T-helper 2 cell treated with Interferon-gamma antibody and Interleukin-4, amounts not matched to agents 100 ng/mL and 5 ng/mL, for 36 hours (primary cell): ENCODE data around the gene MCIDAS. TPM values are rescaled to one million over a fixed set of nuclear protein-coding genes. Genes with fewer than 3 reads are reported as not detected.

Experiments
- intact Hi-C: fragments of 100-400 bp; cut with micrococcal nuclease; formaldehyde crosslinking; loops from one replicate; pipeline ENCODE4 v1.15.1; 2023
- total RNA-seq: library from RNA; stranded (reverse); gene quantifications from 2 replicates; pipeline ENCODE4 v1.2.3, GENCODE V29; 2022

Gene MCIDAS
- not detected in 2 replicates for total RNA-seq

GRCh38 chr5:55226934-55227663 is at the start of gene MCIDAS:
Gene MCIDAS, minus strand, starts transcription at chr5:55227315. Its CDS starts 177 bp downstream, at chr5:55227138.
- intact Hi-C loops = loop anchor here (5.0 kb wide), 1 partner anchor 465 kb away; no protein-coding TSS in a partner anchor

- intact Hi-C loops = no loop called here
These were observed 49.7 kb upstream of the MCIDAS start for GRCh38 chr5:55276771-55277170.

- intact Hi-C loops = no loop called here
These were observed 31.2 kb upstream of the MCIDAS start for GRCh38 chr5:55258339-55258738.

- intact Hi-C loops = no loop called here
These were observed 27.7 kb upstream of the MCIDAS start for GRCh38 chr5:55254802-55255201.

- intact Hi-C loops = no loop called here
These were observed 22.9 kb upstream of the MCIDAS start for GRCh38 chr5:55250064-55250463.

GRCh38 chr5:55241746-55242145 is 14.6 kb upstream of the MCIDAS start:
- intact Hi-C loops = no loop called here

GRCh38 chr5:55236800-55237199 is 9.7 kb upstream of the MCIDAS start:
- intact Hi-C loops = no loop called here

- intact Hi-C loops = loop anchor here (5.0 kb wide), 1 partner anchor 73 kb away; the partner anchor contains the start of genes DHX29 and MTREX
These were observed 7.1 kb upstream of the MCIDAS start for GRCh38 chr5:55234121-55234700.

- intact Hi-C loops = loop anchor here (1.0 to 5.0 kb wide), 3 partner anchors 10 to 74 kb away; partner anchors contain the start of genes CDC20B, DHX29 and MTREX
These were observed 6.1 kb upstream of the MCIDAS start, which contains the start of gene CCNO for GRCh38 chr5:55232985-55233928. Gene CCNO, minus strand, starts transcription at chr5:55233608. Its CDS starts 85 bp downstream, at chr5:55233523.

- intact Hi-C loops = loop anchor here (5.0 kb wide), 1 partner anchor 75 kb away; the partner anchor contains the start of genes DHX29 and MTREX
These were observed 5.3 kb upstream of the MCIDAS start for GRCh38 chr5:55232271-55232984.

- intact Hi-C loops = loop anchor here (5.0 kb wide), 1 partner anchor 75 kb away; the partner anchor contains the start of genes DHX29 and MTREX
These were observed 4.8 kb upstream of the MCIDAS start for GRCh38 chr5:55231919-55232270.

- intact Hi-C loops = loop anchor here (5.0 kb wide), 1 partner anchor 76 kb away; the partner anchor contains the start of genes DHX29 and MTREX
These were observed 4.2 kb upstream of the MCIDAS start for GRCh38 chr5:55231029-55231918.

- intact Hi-C loops = loop anchor here (5.0 kb wide), 1 partner anchor 77 kb away; the partner anchor contains the start of genes DHX29 and MTREX
These were observed 3.0 kb upstream of the MCIDAS start for GRCh38 chr5:55230086-55230629.

GRCh38 chr5:55227664-55228430 is 732 bp upstream of the MCIDAS start:
- intact Hi-C loops = loop anchor here (5.0 kb wide), 1 partner anchor 464 kb away; no protein-coding TSS in a partner anchor

GRCh38 chr5:55226027-55226933 is 835 bp downstream of the MCIDAS start:
- intact Hi-C loops = loop anchor here (5.0 kb wide), 1 partner anchor 466 kb away; no protein-coding TSS in a partner anchor

GRCh38 chr5:55225346-55225745 is 1.8 kb downstream of the MCIDAS start:
- intact Hi-C loops = loop anchor here (5.0 kb wide), 1 partner anchor 467 kb away; no protein-coding TSS in a partner anchor

- intact Hi-C loops = loop anchor here (1.0 kb wide), 2 partner anchors 9 to 48 kb away; partner anchors contain the start of gene CCNO
These were observed 3.3 kb downstream of the MCIDAS start for GRCh38 chr5:55223812-55224240.
